ENCODE data around the gene MOB3A. TPM values are rescaled to one million over a fixed set of nuclear protein-coding genes. Genes with fewer than 3 reads are reported as not detected.

MOB3A gene
- total and polyA plus RNA-seq, 2 experiments from 2014 or later, result 15.7 to 25.1 TPM

DNA sequence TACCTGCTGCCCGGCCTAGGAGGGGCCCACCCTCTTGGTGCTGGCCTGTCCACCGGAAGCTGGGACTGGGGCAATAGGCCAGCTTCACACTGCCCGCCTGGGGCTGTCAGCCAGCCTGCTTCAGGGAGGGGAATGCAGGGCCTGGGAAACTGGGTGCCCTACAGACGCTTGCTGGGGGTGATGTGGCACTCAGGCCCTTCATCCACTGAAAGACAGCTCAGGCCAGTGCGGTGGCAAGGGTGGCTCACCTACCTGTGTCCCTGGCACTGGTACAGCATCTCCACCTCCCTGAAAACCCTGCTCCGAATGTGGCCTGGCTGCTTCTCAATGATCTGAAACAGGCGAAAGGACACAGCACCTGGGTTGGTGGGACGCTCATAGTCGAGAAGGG lies 52.9 kb downstream of the MOB3A start:
- peak overlapping the region; percentile 95 for H3K27ac ChIP-seq
- H3K36me3 ChIP-seq (replicated peaks; ENCODE audit: insufficient read depth, low read depth), result no peaks in the 10 kb centered on the region
- no peak overlapping the region for H2AFZ ChIP-seq
- peak; percentile 5 for DNase-seq (ENCODE audit: low spot score)
- H3K79me2 ChIP-seq, result peaks cover 34% of the 10 kb centered on the region
- no peaks in the 10 kb centered on the region for H3K27me3 ChIP-seq
- peaks cover 39% of the 10 kb centered on the region for H4K20me1 ChIP-seq (ENCODE audit: insufficient read depth, poor library complexity, severe bottlenecking)
- TF ChIP-seq, protein P1, sequence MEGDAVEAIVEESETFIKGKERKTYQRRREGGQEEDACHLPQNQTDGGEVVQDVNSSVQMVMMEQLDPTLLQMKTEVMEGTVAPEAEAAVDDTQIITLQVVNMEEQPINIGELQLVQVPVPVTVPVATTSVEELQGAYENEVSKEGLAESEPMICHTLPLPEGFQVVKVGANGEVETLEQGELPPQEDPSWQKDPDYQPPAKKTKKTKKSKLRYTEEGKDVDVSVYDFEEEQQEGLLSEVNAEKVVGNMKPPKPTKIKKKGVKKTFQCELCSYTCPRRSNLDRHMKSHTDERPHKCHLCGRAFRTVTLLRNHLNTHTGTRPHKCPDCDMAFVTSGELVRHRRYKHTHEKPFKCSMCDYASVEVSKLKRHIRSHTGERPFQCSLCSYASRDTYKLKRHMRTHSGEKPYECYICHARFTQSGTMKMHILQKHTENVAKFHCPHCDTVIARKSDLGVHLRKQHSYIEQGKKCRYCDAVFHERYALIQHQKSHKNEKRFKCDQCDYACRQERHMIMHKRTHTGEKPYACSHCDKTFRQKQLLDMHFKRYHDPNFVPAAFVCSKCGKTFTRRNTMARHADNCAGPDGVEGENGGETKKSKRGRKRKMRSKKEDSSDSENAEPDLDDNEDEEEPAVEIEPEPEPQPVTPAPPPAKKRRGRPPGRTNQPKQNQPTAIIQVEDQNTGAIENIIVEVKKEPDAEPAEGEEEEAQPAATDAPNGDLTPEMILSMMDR (IDR thresholded peaks at IDR 0.05; ENCODE audit: poor library complexity), result no peak
- TF ChIP-seq EZH2phosphoT487 (IDR thresholded peaks at IDR 0.05; ENCODE audit: low read depth, severe bottlenecking, unreplicated experiment), result no peak
- H3K4me3 ChIP-seq, result no peak overlapping the region
- H3K4me2 ChIP-seq, result no peak overlapping the region
- peaks cover 25% of the 10 kb centered on the region for H3K4me1 ChIP-seq (ENCODE audit: insufficient read depth)
- H3K9me3 ChIP-seq (ENCODE audit: low read depth), result no peaks in the 10 kb centered on the region
- no peaks in the 10 kb centered on the region for H3K9me2 ChIP-seq (replicated peaks; ENCODE audit: insufficient read depth)
- WGBS (ENCODE audit: low lambda C conversion rate, missing lambda C conversion rate), result 95% methylated on average over 9 of the region's 9 CpGs

DNA sequence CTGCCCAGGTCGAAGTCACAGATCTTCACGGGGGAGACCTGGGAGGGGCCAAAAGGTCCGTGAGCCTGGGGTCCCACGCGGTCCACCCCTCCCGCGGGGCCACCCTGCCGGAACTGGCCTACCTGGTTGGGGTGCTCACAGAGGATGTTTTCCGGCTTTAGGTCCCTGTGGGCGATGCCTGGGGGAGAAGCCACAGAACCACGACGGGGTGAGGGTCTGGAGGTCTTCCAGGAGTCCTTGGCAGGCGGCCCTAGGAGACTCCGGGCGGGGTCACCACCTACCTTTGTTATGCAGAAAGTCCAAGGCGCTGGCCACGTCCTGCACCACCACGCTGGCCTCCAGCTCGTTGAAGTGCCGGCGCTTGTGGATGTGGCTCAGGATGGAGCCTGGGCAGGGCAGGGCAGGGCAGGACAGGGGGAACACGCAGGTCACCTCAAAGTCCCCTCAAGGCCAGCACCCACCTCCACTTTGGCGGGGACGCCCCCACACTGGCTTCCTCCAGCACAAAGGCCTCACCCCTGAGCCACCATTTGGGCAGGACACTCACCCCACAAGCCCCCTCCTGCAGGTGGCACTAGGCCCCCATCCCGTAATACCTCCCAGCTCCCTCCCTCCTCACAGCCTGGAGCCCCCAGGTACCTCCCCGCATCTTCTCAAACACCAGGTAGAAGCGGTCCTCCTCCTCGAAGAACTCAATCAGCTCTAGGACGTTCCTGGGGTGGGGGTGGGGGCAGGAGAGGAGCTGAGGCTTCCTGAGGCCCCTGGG lies 53.5 kb downstream of the MOB3A start:
- H3K4me2 ChIP-seq, result peak overlapping the region; percentile 81
- no peaks in the 10 kb centered on the region for H3K36me3 ChIP-seq (replicated peaks; ENCODE audit: insufficient read depth, low read depth)
- H2AFZ ChIP-seq, result no peak overlapping the region
- no peaks in the 10 kb centered on the region for H3K27me3 ChIP-seq
- peak; percentile 54 for DNase-seq (ENCODE audit: low spot score)
- H3K4me3 ChIP-seq, result no peak overlapping the region
- peaks cover 29% of the 10 kb centered on the region for H3K79me2 ChIP-seq
- H3K9me3 ChIP-seq (ENCODE audit: low read depth), result no peaks in the 10 kb centered on the region
- 59% methylated on average over 25 of the region's 29 CpGs for WGBS (ENCODE audit: low lambda C conversion rate, missing lambda C conversion rate)
- H3K27ac ChIP-seq, result peak overlapping the region; percentile 95
- TF ChIP-seq, protein P1 (IDR thresholded peaks at IDR 0.05; ENCODE audit: poor library complexity), result no peak
- TF ChIP-seq EZH2 (IDR thresholded peaks at IDR 0.05; ENCODE audit: borderline replicate concordance), result no peak
- TF ChIP-seq EZH2phosphoT487 (IDR thresholded peaks at IDR 0.05; ENCODE audit: low read depth, severe bottlenecking, unreplicated experiment), result no peak
- no peaks in the 10 kb centered on the region for H3K9me2 ChIP-seq (replicated peaks; ENCODE audit: insufficient read depth)
- H3K4me1 ChIP-seq (ENCODE audit: insufficient read depth), result peaks cover 19% of the 10 kb centered on the region
- H4K20me1 ChIP-seq (ENCODE audit: insufficient read depth, poor library complexity, severe bottlenecking), result peaks cover 33% of the 10 kb centered on the region

DNA sequence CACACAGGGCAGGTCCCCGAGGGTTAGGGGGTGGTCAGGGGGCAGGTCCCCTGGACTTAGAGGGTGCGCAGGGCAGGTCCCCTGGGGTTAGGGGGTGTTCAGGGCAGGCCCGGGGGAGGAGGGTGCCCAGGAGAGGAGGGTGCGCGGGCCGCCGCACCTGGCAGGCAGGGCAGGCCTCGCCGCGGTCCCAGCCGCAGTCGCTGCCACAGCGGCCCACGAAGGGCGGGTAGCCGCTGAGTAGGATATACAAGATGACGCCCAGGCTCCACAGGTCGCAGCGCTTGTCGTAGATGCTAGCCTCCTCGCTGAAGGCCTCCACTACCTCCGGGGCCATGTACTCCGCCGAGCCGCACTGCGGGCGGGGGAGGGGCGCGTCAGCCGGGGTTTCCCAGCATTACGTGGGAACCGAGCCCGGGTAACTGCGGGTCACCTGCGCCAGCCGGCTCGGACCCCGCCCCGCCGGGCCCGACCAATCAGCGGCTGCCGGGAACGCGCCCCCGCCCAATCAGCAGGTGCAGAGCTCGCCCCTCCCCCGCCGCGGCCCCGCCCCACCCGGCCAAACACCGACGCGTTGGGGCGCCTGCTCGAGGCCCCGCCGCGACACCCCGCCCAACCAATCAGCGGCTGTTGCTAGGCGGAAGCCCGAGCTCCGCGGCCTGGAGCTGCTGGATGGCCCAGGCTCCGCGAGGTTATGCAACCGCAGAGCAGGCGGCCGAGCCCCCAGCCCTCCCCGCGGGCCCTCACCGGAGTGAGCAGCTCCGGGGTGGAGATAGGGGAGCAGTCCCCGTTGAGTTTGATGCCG lies 54.2 kb downstream of the MOB3A start:
- no peak overlapping the region for H3K4me3 ChIP-seq
- 27% methylated on average over 34 of the region's 77 CpGs for WGBS (ENCODE audit: low lambda C conversion rate, missing lambda C conversion rate)
- H3K4me1 ChIP-seq (ENCODE audit: insufficient read depth), result peaks cover 16% of the 10 kb centered on the region
- TF ChIP-seq EZH2phosphoT487 (IDR thresholded peaks at IDR 0.05; ENCODE audit: low read depth, severe bottlenecking, unreplicated experiment), result no peak
- TF ChIP-seq, protein P1 (IDR thresholded peaks at IDR 0.05; ENCODE audit: poor library complexity), result no peak
- TF ChIP-seq EZH2 (IDR thresholded peaks at IDR 0.05; ENCODE audit: borderline replicate concordance), result no peak
- peaks cover 25% of the 10 kb centered on the region for H4K20me1 ChIP-seq (ENCODE audit: insufficient read depth, poor library complexity, severe bottlenecking)
- no peaks in the 10 kb centered on the region for H3K9me2 ChIP-seq (replicated peaks; ENCODE audit: insufficient read depth)
- no peaks in the 10 kb centered on the region for H3K9me3 ChIP-seq (ENCODE audit: low read depth)
- H3K36me3 ChIP-seq (replicated peaks; ENCODE audit: insufficient read depth, low read depth), result no peaks in the 10 kb centered on the region
- peaks cover 21% of the 10 kb centered on the region for H3K79me2 ChIP-seq
- H3K27me3 ChIP-seq, result no peaks in the 10 kb centered on the region
- H3K4me2 ChIP-seq, result peak overlapping the region; percentile 81
- H3K27ac ChIP-seq, result peak overlapping the region; percentile 95
- no peak overlapping the region for H2AFZ ChIP-seq
- DNase-seq (ENCODE audit: low spot score), result peak; percentile 98
